ENCODE results near the gene CHST3.

CHST3 gene

GRCh38 chr10:72016608-72017300 is 52.6 kb downstream of the CHST3 start:
- Histone ChIP-seq H3K36me3 (ENCODE audit: insufficient read depth, low read length) (no peaks in the 10 kb centered on the region), H3K4me3 (ENCODE audit: low read length, poor library complexity, severe bottlenecking) (no peak overlapping the region), H4K20me1 (ENCODE audit: insufficient read depth, low read length, poor library complexity, severe bottlenecking) (no peaks in the 10 kb centered on the region), H3K9me3 (ENCODE audit: insufficient read depth, low read depth, low read length) (no peaks in the 10 kb centered on the region), H3K4me2 (ENCODE audit: low read depth, low read length, poor library complexity, severe bottlenecking) (no peak overlapping the region), H3K9ac (ENCODE audit: low read depth, low read length, poor library complexity, severe bottlenecking) (no peak overlapping the region), H3K27me3 (ENCODE audit: insufficient read depth, low read length, poor library complexity, severe bottlenecking) (no peaks in the 10 kb centered on the region), H3K79me2 (ENCODE audit: insufficient read depth, low read length) (no peaks in the 10 kb centered on the region), H3F3A (ENCODE audit: low read depth) (no peaks in the 10 kb centered on the region), H3K9me2 (replicated peaks; ENCODE audit: low read depth, low read length) (no peaks in the 10 kb centered on the region), H3K4me1 (ENCODE audit: insufficient read depth, low read length, poor library complexity, severe bottlenecking) (no peaks in the 10 kb centered on the region), H2AFZ (ENCODE audit: low read length) (no peak overlapping the region)
- TF ChIP-seq CTCF (conservative IDR thresholded peaks at IDR 0.05; ENCODE audit: low read length), result no peak
- no peak for TF ChIP-seq EZH2phosphoT487 (IDR thresholded peaks at IDR 0.05; ENCODE audit: borderline replicate concordance)

- Histone ChIP-seq H2AFZ (ENCODE audit: low read length) (no peak overlapping the region), H4K20me1 (ENCODE audit: insufficient read depth, low read length, poor library complexity, severe bottlenecking) (no peaks in the 10 kb centered on the region), H3F3A (ENCODE audit: low read depth) (no peaks in the 10 kb centered on the region), H3K4me3 (ENCODE audit: low read length, poor library complexity, severe bottlenecking) (no peak overlapping the region), H3K4me1 (ENCODE audit: insufficient read depth, low read length, poor library complexity, severe bottlenecking) (no peaks in the 10 kb centered on the region), H3K36me3 (ENCODE audit: insufficient read depth, low read length) (no peaks in the 10 kb centered on the region), H3K9ac (ENCODE audit: low read depth, low read length, poor library complexity, severe bottlenecking) (no peak overlapping the region), H3K9me3 (ENCODE audit: insufficient read depth, low read depth, low read length) (no peaks in the 10 kb centered on the region), H3K27me3 (ENCODE audit: insufficient read depth, low read length, poor library complexity, severe bottlenecking) (no peaks in the 10 kb centered on the region), H3K79me2 (ENCODE audit: insufficient read depth, low read length) (no peaks in the 10 kb centered on the region), H3K9me2 (replicated peaks; ENCODE audit: low read depth, low read length) (no peaks in the 10 kb centered on the region), H3K4me2 (ENCODE audit: low read depth, low read length, poor library complexity, severe bottlenecking) (no peak overlapping the region)
- no peak for TF ChIP-seq CTCF (conservative IDR thresholded peaks at IDR 0.05; ENCODE audit: low read length)
- TF ChIP-seq EZH2phosphoT487 (IDR thresholded peaks at IDR 0.05; ENCODE audit: borderline replicate concordance), result no peak
Observed at GRCh38 chr10:72019085-72019876, 55.1 kb downstream of the CHST3 start.

GRCh38 chr10:72020914-72021809 is 57.0 kb downstream of the CHST3 start:
- no peak for TF ChIP-seq EZH2phosphoT487 (IDR thresholded peaks at IDR 0.05; ENCODE audit: borderline replicate concordance)
- no peak for TF ChIP-seq CTCF (conservative IDR thresholded peaks at IDR 0.05; ENCODE audit: low read length)
- no peaks in the 10 kb centered on the region for H3K36me3 ChIP-seq (ENCODE audit: insufficient read depth, low read length)
- no peaks in the 10 kb centered on the region for H4K20me1 ChIP-seq (ENCODE audit: insufficient read depth, low read length, poor library complexity, severe bottlenecking)
- no peaks in the 10 kb centered on the region for H3K79me2 ChIP-seq (ENCODE audit: insufficient read depth, low read length)
- no peaks in the 10 kb centered on the region for H3K4me1 ChIP-seq (ENCODE audit: insufficient read depth, low read length, poor library complexity, severe bottlenecking)
- H3K27me3 ChIP-seq (ENCODE audit: insufficient read depth, low read length, poor library complexity, severe bottlenecking), result no peaks in the 10 kb centered on the region
- H3K9ac ChIP-seq (ENCODE audit: low read depth, low read length, poor library complexity, severe bottlenecking), result no peak overlapping the region
- H3K4me3 ChIP-seq (ENCODE audit: low read length, poor library complexity, severe bottlenecking), result no peak overlapping the region
- no peak overlapping the region for H3K4me2 ChIP-seq (ENCODE audit: low read depth, low read length, poor library complexity, severe bottlenecking)
- no peaks in the 10 kb centered on the region for H3K9me3 ChIP-seq (ENCODE audit: insufficient read depth, low read depth, low read length)
- no peak overlapping the region for H2AFZ ChIP-seq (ENCODE audit: low read length)
- no peaks in the 10 kb centered on the region for H3K9me2 ChIP-seq (replicated peaks; ENCODE audit: low read depth, low read length)
- no peaks in the 10 kb centered on the region for H3F3A ChIP-seq (ENCODE audit: low read depth)
